ENCODE data around the gene TDO2.
"Not testable (repeated sequence)": the region's sequence is repeated elsewhere in the genome, so short reads cannot be mapped to it uniquely, and the experiment has no call there.

TDO2 gene

GRCh38 chr4:155889946-155890345 is 13.6 kb upstream of the TDO2 start:
- no peak for TF ChIP-seq ZFX (IDR thresholded peaks at IDR 0.05)
- no peak for TF ChIP-seq CTCF (conservative IDR thresholded peaks at IDR 0.05)
- H3K27ac ChIP-seq: no peak overlapping the region

GRCh38 chr4:155891058-155891457 is 12.4 kb upstream of the TDO2 start:
- TF ChIP-seq CTCF (conservative IDR thresholded peaks at IDR 0.05) (no peak), ZFX (IDR thresholded peaks at IDR 0.05) (no peak)
- H3K27ac ChIP-seq: no peak overlapping the region

DNA sequence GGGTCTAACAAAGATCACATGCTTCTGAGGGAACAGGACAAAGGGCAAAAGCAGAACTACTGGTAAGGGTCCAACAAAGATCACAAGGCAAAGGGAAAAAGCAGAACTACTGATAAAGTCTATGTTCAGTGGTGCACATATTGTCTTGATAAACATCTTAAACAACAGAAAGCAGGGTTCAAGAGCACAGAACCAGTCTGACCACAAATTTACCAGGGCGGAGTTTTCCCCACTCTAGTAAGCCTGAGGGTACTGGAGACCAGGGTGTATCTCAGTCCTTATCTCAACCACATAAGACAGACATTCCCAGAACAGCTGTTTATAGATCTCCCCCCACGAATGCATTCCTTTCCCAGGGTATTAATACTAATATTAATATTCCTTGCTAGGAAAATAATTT is 5.1 kb upstream of the TDO2 start:
- H3K27ac ChIP-seq: not testable (repeated sequence)

DNA sequence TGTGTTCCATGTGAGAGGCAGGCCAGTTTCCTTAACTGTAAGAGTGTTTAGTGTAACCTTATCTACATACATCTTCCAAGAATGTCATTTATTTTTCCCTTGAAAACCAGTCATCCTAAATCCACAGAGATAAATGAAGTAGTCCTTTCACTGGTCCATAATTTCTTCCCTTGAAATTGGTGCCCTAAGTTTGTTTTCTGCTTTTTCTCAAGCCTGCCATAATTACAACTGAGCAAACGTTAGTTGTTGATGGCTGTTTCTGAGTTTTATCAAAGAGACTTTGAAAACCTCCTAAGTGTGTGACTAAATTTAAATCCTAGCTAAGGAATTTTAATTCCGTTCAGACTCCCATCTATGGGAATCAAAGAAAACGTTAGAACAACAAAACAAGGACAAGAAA is 3.6 kb upstream of the TDO2 start:
- TF ChIP-seq ZFX (IDR thresholded peaks at IDR 0.05) (no peak), CTCF (conservative IDR thresholded peaks at IDR 0.05) (no peak)

GRCh38 chr4:155900381-155900780 is 3.1 kb upstream of the TDO2 start:
- TF ChIP-seq CTCF (conservative IDR thresholded peaks at IDR 0.05) (no peak), ZFX (IDR thresholded peaks at IDR 0.05) (no peak)
- no peak overlapping the region for H3K27ac ChIP-seq

More for the DNA sequence above, 3.6 kb upstream of the TDO2 start:
- H3K27ac ChIP-seq: no peak overlapping the region

GRCh38 chr4:155901013-155901412 is 2.5 kb upstream of the TDO2 start:
- TF ChIP-seq CTCF (conservative IDR thresholded peaks at IDR 0.05) (no peak), ZFX (IDR thresholded peaks at IDR 0.05) (no peak)
- no peak overlapping the region for H3K27ac ChIP-seq

- TF ChIP-seq CTCF (conservative IDR thresholded peaks at IDR 0.05) (no peak), ZFX (IDR thresholded peaks at IDR 0.05) (no peak)
- H3K27ac ChIP-seq: no peak overlapping the region
These were observed 835 bp downstream of the TDO2 start for GRCh38 chr4:155904331-155904730.

GRCh38 chr4:155906554-155907247 is 3.2 kb downstream of the TDO2 start:
- no peak overlapping the region for H3K27ac ChIP-seq
- TF ChIP-seq CTCF (conservative IDR thresholded peaks at IDR 0.05) (no peak), ZFX (IDR thresholded peaks at IDR 0.05) (no peak)
